Peyer's patch (tissue), 4 donors: Measurements from ENCODE around the gene RELA. TPM values are rescaled to one million over a fixed set of nuclear protein-coding genes. Genes with fewer than 3 reads are reported as not detected.

Source experiments
- DNase-seq, 3 donors: peaks; one replicate each; pipeline ENCODE4 v3.0.0-alpha.2; 2017 to 2019
- H3K27ac ChIP-seq, 4 donors: fragments of 200-600 bp; sonication (generic); one replicate each; pipeline ENCODE4 v1.5.1; 2016 to 2019
- H3K27me3 ChIP-seq, 2 donors: fragments of 200-600 bp; sonication (generic); one replicate each; pipeline ENCODE4 v1.5.1; 2019
- H3K36me3 ChIP-seq, 3 donors: fragments of 200-600 bp; sonication (generic); one replicate each; pipeline ENCODE4 v1.5.1; 2016 to 2019
- H3K4me1 ChIP-seq, 4 donors: fragments of 200-600 bp; sonication (generic); one replicate each; pipeline ENCODE4 v1.5.1; 2016 to 2019
- H3K4me3 ChIP-seq, 4 donors: fragments of 200-600 bp; sonication (generic); 1 replicate in 3 of 4; 2 replicates in 1 of 4; pipeline ENCODE4 v1.5.1; 2016 to 2019; ENCODE audit warnings: mild to moderate bottlenecking in 1 of 4
- H3K9me3 ChIP-seq, 4 donors: fragments of 200-600 bp; sonication (generic); one replicate each; pipeline ENCODE4 v1.5.1; 2016 to 2019; ENCODE audit warnings: mild to moderate bottlenecking in 1 of 4
- CTCF ChIP-seq, 6 experiments: fragments of 450-650 bp in 4 of 6; fragments of 200-600 bp in 2 of 6; sonication (generic) in 1 of 6; IDR thresholded peaks; one replicate each; pipeline ENCODE4 v1.5.1; 2017 to 2019; ENCODE audit warnings: antibody characterized with exemption in 6 of 6, mild to moderate bottlenecking in 3 of 6, moderate library complexity in 1 of 6
- POLR2A ChIP-seq, 2 donors: fragments of 450-650 bp; IDR thresholded peaks; one replicate each; pipeline ENCODE4 v1.5.1; 2017; ENCODE audit warnings: antibody characterized with exemption in 2 of 2, mild to moderate bottlenecking in 2 of 2, moderate library complexity in 2 of 2
- total RNA-seq, 4 donors: library from RNA; depleted of rRNA; stranded (reverse); fragments of >200 nt; gene quantifications; one replicate each; pipeline ENCODE4 v1.1.0, GENCODE V29; 2016

The RELA gene
- total RNA-seq, 4 donors from 2014 or later, result 46.6 to 86.9 (median 59.7) TPM

- Histone ChIP-seq H3K4me1 (peaks cover 0 to 62% (median 28%) of the 10 kb centered on the region in 4 donors), H3K4me3 (peak overlapping the region in 3 of 4 donors; percentile 71 to 93 (median 93)), H3K27me3 (no peaks in the 10 kb centered on the region), H3K9me3 (no peaks in the 10 kb centered on the region), H3K27ac (peak overlapping the region; percentile 65 to 98 (median 94)), H3K36me3 (peaks cover 0 to 26% (median 0%) of the 10 kb centered on the region in 3 donors)
- TF ChIP-seq POLR2A (IDR thresholded peaks at IDR 0.05) (no peak), CTCF (IDR thresholded peaks at IDR 0.05) (no peak)
- no peak for DNase-seq
Observed at GRCh38 chr11:65611758-65612603, 50.7 kb downstream of the RELA start.

GRCh38 chr11:65611028-65611757 is 51.5 kb downstream of the RELA start:
- Histone ChIP-seq H3K4me1 (peaks cover 0 to 55% (median 21%) of the 10 kb centered on the region in 4 donors), H3K9me3 (no peaks in the 10 kb centered on the region), H3K36me3 (peaks cover 0 to 32% (median 0%) of the 10 kb centered on the region in 3 donors), H3K27me3 (no peaks in the 10 kb centered on the region), H3K4me3 (peak overlapping the region in 3 of 4 donors; percentile 18 to 93 (median 71)), H3K27ac (peak overlapping the region; percentile 63 to 98 (median 80))
- DNase-seq, result no peak
- TF ChIP-seq CTCF (IDR thresholded peaks at IDR 0.05) (no peak), POLR2A (IDR thresholded peaks at IDR 0.05) (no peak)

- H3K4me1 ChIP-seq, result peaks cover 0 to 53% (median 21%) of the 10 kb centered on the region in 4 donors
- peaks cover 0 to 40% (median 0%) of the 10 kb centered on the region in 3 donors for H3K36me3 ChIP-seq
- H3K9me3 ChIP-seq, result no peaks in the 10 kb centered on the region
- peak overlapping the region in 3 of 4 donors; percentile 46 to 65 (median 63) for H3K27ac ChIP-seq
- TF ChIP-seq CTCF (IDR thresholded peaks at IDR 0.05) (no peak), POLR2A (IDR thresholded peaks at IDR 0.05) (no peak)
- DNase-seq, result no peak
- H3K27me3 ChIP-seq, result no peaks in the 10 kb centered on the region
- H3K4me3 ChIP-seq, result peak overlapping the region in 2 of 4 donors; percentile 71 to 93
Observed at GRCh38 chr11:65610404-65610803, 52.3 kb downstream of the RELA start.

- H3K9me3 ChIP-seq, result no peaks in the 10 kb centered on the region
- H3K27ac ChIP-seq, result peak overlapping the region in 1 of 4 donors; percentile 19
- peak overlapping the region in 1 of 4 donors; percentile 1 for H3K4me3 ChIP-seq
- peaks cover 0 to 53% (median 21%) of the 10 kb centered on the region in 4 donors for H3K4me1 ChIP-seq
- H3K27me3 ChIP-seq, result no peaks in the 10 kb centered on the region
- peaks cover 0 to 47% (median 0%) of the 10 kb centered on the region in 3 donors for H3K36me3 ChIP-seq
- DNase-seq, result no peak
- TF ChIP-seq POLR2A (IDR thresholded peaks at IDR 0.05), result no peak
- no peak for TF ChIP-seq CTCF (IDR thresholded peaks at IDR 0.05)
Observed at GRCh38 chr11:65609665-65610064, 53.1 kb downstream of the RELA start.

- H3K4me1 ChIP-seq, result peaks cover 0 to 53% (median 21%) of the 10 kb centered on the region in 4 donors
- TF ChIP-seq POLR2A (IDR thresholded peaks at IDR 0.05) (no peak), CTCF (IDR thresholded peaks at IDR 0.05) (no peak)
Observed at GRCh38 chr11:65609229-65609628, 53.5 kb downstream of the RELA start.

More at GRCh38 chr11:65609229-65609628, 53.5 kb downstream of the RELA start:
- Histone ChIP-seq H3K9me3 (no peaks in the 10 kb centered on the region), H3K27ac (peak overlapping the region in 1 of 4 donors; percentile 19), H3K4me3 (no peak overlapping the region), H3K27me3 (no peaks in the 10 kb centered on the region), H3K36me3 (peaks cover 0 to 52% (median 0%) of the 10 kb centered on the region in 3 donors)
- no peak for DNase-seq
